GM18502 (cell line): ENCODE results near the gene FEZF2.

Experiments used
- ATAC-seq: cut with Tn5 transposase; IDR thresholded peaks from one replicate; pipeline ENCODE4 v1.9.1; 2021; ENCODE audit warnings: mild to moderate bottlenecking; ENCODE audit not compliant: unreplicated experiment, poor library complexity

The FEZF2 gene

GRCh38 chr3:62335196-62335595 is 38.2 kb downstream of the FEZF2 start:
- ATAC-seq = no peak

- no peak for ATAC-seq
Measured at GRCh38 chr3:62332835-62333244, 40.5 kb downstream of the FEZF2 start.

- no peak for ATAC-seq
Measured at GRCh38 chr3:62332017-62332416, 41.3 kb downstream of the FEZF2 start.

GRCh38 chr3:62329971-62330370 is 43.4 kb downstream of the FEZF2 start:
- no peak for ATAC-seq

- ATAC-seq = no peak
Measured at GRCh38 chr3:62325896-62326295, 47.5 kb downstream of the FEZF2 start.

- no peak for ATAC-seq
Measured at GRCh38 chr3:62323241-62323640, 50.1 kb downstream of the FEZF2 start.
